Measurements from ENCODE around the gene EPHA10.

EPHA10 gene

GRCh38 chr1:37673920-37674319, 91.0 kb downstream of the EPHA10 start:
- peak; percentile 63 for DNase-seq (ENCODE audit: low read depth)

- no peak for DNase-seq (ENCODE audit: low read depth)
Observed at GRCh38 chr1:37672136-37672870, 92.6 kb downstream of the EPHA10 start.

- no peak for DNase-seq (ENCODE audit: low read depth)
Observed at GRCh38 chr1:37671261-37671660, 93.7 kb downstream of the EPHA10 start.

- DNase-seq (ENCODE audit: low read depth), result no peak
Observed at GRCh38 chr1:37670133-37670532, 94.8 kb downstream of the EPHA10 start.

GRCh38 chr1:37667023-37667671, 97.8 kb downstream of the EPHA10 start:
- no peak for DNase-seq (ENCODE audit: low read depth)

- no peak for DNase-seq (ENCODE audit: low read depth)
Observed at GRCh38 chr1:37666241-37666867, 98.6 kb downstream of the EPHA10 start.

Measured in activated T-cell treated with anti-CD3 and anti-CD28 coated beads for 48 hours (primary cell).